Limb (tissue), 2 donors: ENCODE measurements around the gene PRR15.

Experiments
- DNase-seq, 2 donors: peaks; one replicate each; pipeline ENCODE4 v3.0.0-alpha.2; 2016; ENCODE audit errors: extremely low spot score in 2 of 2

PRR15 gene

GRCh38 chr7:29609162-29610037 is 45.8 kb downstream of the PRR15 start:
- DNase-seq = no peak

GRCh38 chr7:29610086-29610485 is 46.5 kb downstream of the PRR15 start:
- DNase-seq = peak in 1 of 2 donors; percentile 38

- no peak for DNase-seq
Measured at GRCh38 chr7:29611941-29612544, 48.4 kb downstream of the PRR15 start.

- no peak for DNase-seq
Measured at GRCh38 chr7:29612596-29612995, 49.0 kb downstream of the PRR15 start.

- no peak for DNase-seq
Measured at GRCh38 chr7:29613100-29613499, 49.5 kb downstream of the PRR15 start.

GRCh38 chr7:29614229-29614628 is 50.6 kb downstream of the PRR15 start:
- no peak for DNase-seq
